K562 (cell line): ENCODE data around the gene GOLGA8N. TPM values are rescaled to one million over a fixed set of nuclear protein-coding genes. Genes with fewer than 3 reads are reported as not detected.

Experiments
- ATF1 ChIP-seq, 2 experiments: fragments of 450-650 bp in 1 of 2; IDR thresholded peaks; 2 replicates each; pipeline ENCODE4 v1.6.1; 2016; ENCODE audit warnings: missing compliant biosample characterization in 1 of 2, missing genetic modification characterization in 1 of 2
- BCOR ChIP-seq: fragments of 450-650 bp; IDR thresholded peaks from 2 replicates; pipeline ENCODE4 v1.6.1; 2016
- CBFA2T2 ChIP-seq: fragments of 450-650 bp; conservative IDR thresholded peaks from 2 replicates; pipeline ENCODE4 v1.6.1; 2017; ENCODE audit warnings: mild to moderate bottlenecking
- CCAR2 ChIP-seq: fragments of 200-400 bp; formaldehyde crosslinking; IDR thresholded peaks from 2 replicates; pipeline ENCODE4 v1.6.1; 2017; ENCODE audit warnings: mild to moderate bottlenecking, low read depth, low read length
- EGR1 ChIP-seq: fragments of 450-650 bp; conservative IDR thresholded peaks from 2 replicates; pipeline ENCODE4 v1.6.1; 2017; ENCODE audit warnings: mild to moderate bottlenecking
- HDAC2 ChIP-seq: fragments of 450-650 bp; IDR thresholded peaks from 2 replicates; pipeline ENCODE4 v1.6.1; 2016; ENCODE audit warnings: mild to moderate bottlenecking
- HMGN3 ChIP-seq: IDR thresholded peaks from 2 replicates; pipeline ENCODE4 v1.6.1; 2011; ENCODE audit warnings: borderline replicate concordance, low read depth, mild to moderate bottlenecking, mixed read lengths, low read length; ENCODE audit not compliant: insufficient read length; ENCODE audit errors: extremely low read depth
- ILF3 ChIP-seq: fragments of 450-650 bp; IDR thresholded peaks from 2 replicates; pipeline ENCODE4 v1.6.1; 2018; ENCODE audit warnings: antibody characterized with exemption, mild to moderate bottlenecking, moderate library complexity, borderline replicate concordance
- KHSRP ChIP-seq: fragments of 450-650 bp; IDR thresholded peaks from 2 replicates; pipeline ENCODE4 v1.6.1; 2017
- MCM2 ChIP-seq: fragments of 450-650 bp; IDR thresholded peaks from 2 replicates; pipeline ENCODE4 v1.6.1; 2017; ENCODE audit warnings: low read depth, mild to moderate bottlenecking
- MYNN ChIP-seq, 2 experiments: sonication (generic); formaldehyde crosslinking in 1 of 2; IDR thresholded peaks; 2 replicates each; pipeline versions ENCODE4 v1.5.0 to v1.6.1; 2016 to 2020; ENCODE audit warnings: antibody characterized with exemption in 1 of 2, missing genetic modification reagents in 1 of 2
- NRF1 ChIP-seq, 2 experiments: fragments of 450-650 bp; IDR thresholded peaks in 1 of 2; conservative IDR thresholded peaks in 1 of 2; 2 replicates each; pipeline ENCODE4 v1.6.1; 2014; ENCODE audit warnings: mild to moderate bottlenecking in 2 of 2
- POLR2AphosphoS5 ChIP-seq: IDR thresholded peaks from 2 replicates; pipeline ENCODE4 v1.6.1; 2011; ENCODE audit warnings: mild to moderate bottlenecking, low read depth, low read length, moderate library complexity; ENCODE audit not compliant: control insufficient read depth, insufficient read depth
- RNF2 ChIP-seq: sonication (generic); IDR thresholded peaks from 2 replicates; pipeline ENCODE4 v1.6.1; 2016
- SRSF9 ChIP-seq: fragments of 200-400 bp; formaldehyde crosslinking; IDR thresholded peaks from 2 replicates; pipeline ENCODE4 v1.6.1; 2017; ENCODE audit warnings: low read depth, low read length, borderline replicate concordance
- SUPT5H ChIP-seq: fragments of 450-650 bp; IDR thresholded peaks from 2 replicates; pipeline ENCODE4 v1.6.1; 2016
- TAF15 ChIP-seq: fragments of 200-400 bp; formaldehyde crosslinking; IDR thresholded peaks from 2 replicates; pipeline ENCODE4 v1.6.1; 2017; ENCODE audit warnings: mild to moderate bottlenecking, low read depth, low read length, moderate library complexity
- TCF7L2 ChIP-seq: fragments of 150-350 bp; IDR thresholded peaks from 2 replicates; pipeline ENCODE4 v1.6.1; 2016; ENCODE audit warnings: low read depth, mild to moderate bottlenecking, low read length, moderate library complexity
- ZKSCAN8 ChIP-seq: fragments of 200-800 bp; sonication (Bioruptor generic); IDR thresholded peaks from 2 replicates; pipeline ENCODE4 v1.6.1; 2016; ENCODE audit warnings: missing genetic modification characterization, missing compliant biosample characterization
- ZNF282 ChIP-seq: sonication (generic); formaldehyde crosslinking; IDR thresholded peaks from 2 replicates; pipeline ENCODE4 v1.8.1; 2023; ENCODE audit warnings: missing genetic modification reagents
- polyA plus RNA-seq, 8 experiments: library from polyadenylated mRNA; depleted of rRNA in 4 of 8; stranded (reverse) in 5 of 8; unstranded in 3 of 8; fragments of >200 nt; fragmentation: Nextera tagmentation in 2 of 8; fragmentation: Illumina TruSeq in 1 of 8; extraction: Ambion mirVana in 2 of 8; extraction: Trizol in 1 of 8; gene quantifications; 2 replicates each; pipeline versions ENCODE4 v1.2.1 to v1.2.3, GENCODE V29; 2011 to 2014; ENCODE audit warnings: inconsistent platforms in 1 of 8, missing spikeins in 1 of 8
- total RNA-seq, 7 experiments: library from RNA; depleted of rRNA in 6 of 7; stranded (reverse); fragments of >200 nt in 6 of 7; fragmentation: Illumina TruSeq in 2 of 7; extraction: Trizol in 2 of 7; gene quantifications; 2 replicates each; pipeline versions ENCODE4 v1.2.1 to v1.2.3, GENCODE V29; 2011 to 2021; ENCODE audit warnings: low replicate concordance in 1 of 7
- TF ChIP-seq, protein P1 (sequence below): fragments of 450-650 bp; formaldehyde crosslinking; IDR thresholded peaks from 2 replicates; pipeline ENCODE4 v1.4.0; 2022; ENCODE audit warnings: missing genetic modification characterization
- TF ChIP-seq, protein P2 (sequence below): fragments of 450-650 bp; IDR thresholded peaks from 2 replicates; pipeline ENCODE4 v1.7.1; 2018; ENCODE audit warnings: mild to moderate bottlenecking, low read depth; ENCODE audit not compliant: partially characterized antibody

The GOLGA8N gene
- total and polyA plus RNA-seq, 9 of the 15 experiments (the other 6 are each of a cell fraction or from before 2014, with no cell fraction given) = 0.01 to 4.5 (median 0.24) TPM

DNA sequence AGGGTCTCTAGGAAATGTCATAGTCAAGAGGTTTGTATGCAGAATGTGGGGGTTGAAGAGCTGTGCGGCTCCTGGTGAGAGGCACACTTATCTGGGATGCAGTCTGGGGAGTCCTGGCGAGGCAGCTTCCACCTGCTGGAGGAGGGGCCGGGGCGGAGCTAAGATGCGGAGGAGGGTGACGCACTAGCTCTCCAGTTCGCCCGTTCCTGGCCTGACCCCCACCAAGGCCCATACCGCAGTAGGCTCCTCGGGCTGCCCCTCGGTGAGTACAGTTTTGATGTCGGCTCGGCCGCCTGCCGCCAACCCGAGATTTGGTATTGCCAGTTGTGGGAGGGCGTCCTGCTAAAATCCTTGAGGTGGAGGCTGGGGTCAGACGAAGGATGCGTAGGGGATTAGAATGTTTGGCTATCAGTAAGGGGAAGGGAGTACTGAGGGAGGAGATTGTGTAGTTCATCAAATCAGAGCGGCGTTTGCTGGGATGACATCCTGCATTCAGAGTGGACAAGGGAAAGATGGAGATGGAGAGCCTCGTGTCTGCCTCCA is 48.3 kb downstream of the GOLGA8N start, which contains the start of gene SCG5 (continued):
- peak; percentile 31 for TF ChIP-seq HMGN3
- no peak for TF ChIP-seq SRSF9
- no peak for TF ChIP-seq BCOR
- peak; percentile 48; the same call in 1 of the 2 replicates for TF ChIP-seq KHSRP
- peak; percentile 10 to 25; a peak in 1 of 4 replicates for TF ChIP-seq NRF1 (conservative IDR thresholded peaks at IDR 0.05 in 1 of 2, IDR thresholded peaks at IDR 0.05 in 1 of 2)
- TF ChIP-seq, protein P1, sequence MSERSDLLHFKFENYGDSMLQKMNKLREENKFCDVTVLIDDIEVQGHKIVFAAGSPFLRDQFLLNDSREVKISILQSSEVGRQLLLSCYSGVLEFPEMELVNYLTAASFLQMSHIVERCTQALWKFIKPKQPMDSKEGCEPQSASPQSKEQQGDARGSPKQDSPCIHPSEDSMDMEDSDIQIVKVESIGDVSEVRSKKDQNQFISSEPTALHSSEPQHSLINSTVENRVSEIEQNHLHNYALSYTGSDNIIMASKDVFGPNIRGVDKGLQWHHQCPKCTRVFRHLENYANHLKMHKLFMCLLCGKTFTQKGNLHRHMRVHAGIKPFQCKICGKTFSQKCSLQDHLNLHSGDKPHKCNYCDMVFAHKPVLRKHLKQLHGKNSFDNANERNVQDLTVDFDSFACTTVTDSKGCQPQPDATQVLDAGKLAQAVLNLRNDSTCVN (CRISPR knock-in tag) = no peak
- 0 out of 2 replicates have a peak, but pooled peaks have one; percentile 10 for TF ChIP-seq CBFA2T2
- 0 out of 2 replicates have a peak, but pooled peaks have one; percentile 28 for TF ChIP-seq HDAC2
- peak; percentile 68; the same call in 1 of the 2 replicates for TF ChIP-seq EGR1
- TF ChIP-seq POLR2AphosphoS5 = peak; percentile 41; the same call in 1 of the 2 replicates
- TF ChIP-seq TAF15 = no peak
- TF ChIP-seq, protein P2, sequence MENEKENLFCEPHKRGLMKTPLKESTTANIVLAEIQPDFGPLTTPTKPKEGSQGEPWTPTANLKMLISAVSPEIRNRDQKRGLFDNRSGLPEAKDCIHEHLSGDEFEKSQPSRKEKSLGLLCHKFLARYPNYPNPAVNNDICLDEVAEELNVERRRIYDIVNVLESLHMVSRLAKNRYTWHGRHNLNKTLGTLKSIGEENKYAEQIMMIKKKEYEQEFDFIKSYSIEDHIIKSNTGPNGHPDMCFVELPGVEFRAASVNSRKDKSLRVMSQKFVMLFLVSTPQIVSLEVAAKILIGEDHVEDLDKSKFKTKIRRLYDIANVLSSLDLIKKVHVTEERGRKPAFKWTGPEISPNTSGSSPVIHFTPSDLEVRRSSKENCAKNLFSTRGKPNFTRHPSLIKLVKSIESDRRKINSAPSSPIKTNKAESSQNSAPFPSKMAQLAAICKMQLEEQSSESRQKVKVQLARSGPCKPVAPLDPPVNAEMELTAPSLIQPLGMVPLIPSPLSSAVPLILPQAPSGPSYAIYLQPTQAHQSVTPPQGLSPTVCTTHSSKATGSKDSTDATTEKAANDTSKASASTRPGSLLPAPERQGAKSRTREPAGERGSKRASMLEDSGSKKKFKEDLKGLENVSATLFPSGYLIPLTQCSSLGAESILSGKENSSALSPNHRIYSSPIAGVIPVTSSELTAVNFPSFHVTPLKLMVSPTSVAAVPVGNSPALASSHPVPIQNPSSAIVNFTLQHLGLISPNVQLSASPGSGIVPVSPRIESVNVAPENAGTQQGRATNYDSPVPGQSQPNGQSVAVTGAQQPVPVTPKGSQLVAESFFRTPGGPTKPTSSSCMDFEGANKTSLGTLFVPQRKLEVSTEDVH = peak; percentile 74
- TF ChIP-seq ATF1 (CRISPR knock-in tag; IDR thresholded peaks at IDR 0.05) = no peak
- TF ChIP-seq ATF1 (tag; IDR thresholded peaks at IDR 0.05) = peak; percentile 46; the same call in 1 of the 2 replicates
- no peak for TF ChIP-seq RNF2
- TF ChIP-seq SUPT5H = peak; percentile 85
- TF ChIP-seq ILF3 = peak; percentile 47; the same call in 1 of the 2 replicates
- TF ChIP-seq TCF7L2 = no peak
- TF ChIP-seq ZKSCAN8 (CRISPR knock-in tag) = no peak
- TF ChIP-seq CCAR2 = no peak
- no peak for TF ChIP-seq ZNF282 (CRISPR knock-in tag)
- TF ChIP-seq MCM2 = no peak
- TF ChIP-seq MYNN (IDR thresholded peaks at IDR 0.05) = peak; percentile 76
- TF ChIP-seq MYNN (CRISPR knock-in tag; IDR thresholded peaks at IDR 0.05) = no peak
